Transverse colon (tissue), 4 donors: Measurements from ENCODE around the gene FANK1. TPM values are rescaled to one million over a fixed set of nuclear protein-coding genes. Genes with fewer than 3 reads are reported as not detected.

Experiments
- DNase-seq: peaks from one replicate; pipeline ENCODE4 v3.0.0-alpha.2; 2019
- H3K27ac ChIP-seq, 4 donors: fragments of 200-600 bp; sonication (generic); 2 replicates each; pipeline ENCODE4 v1.5.1; 2016 to 2018; ENCODE audit warnings: inconsistent platforms in 4 of 4
- H3K27me3 ChIP-seq: fragments of 200-600 bp; sonication (generic); 2 replicates; pipeline ENCODE4 v1.5.1; 2017; ENCODE audit warnings: inconsistent platforms
- H3K36me3 ChIP-seq, 4 donors: fragments of 200-600 bp; sonication (generic); 2 replicates each; pipeline ENCODE4 v1.5.1; 2017 to 2019; ENCODE audit warnings: inconsistent platforms in 4 of 4
- H3K4me1 ChIP-seq, 4 donors: fragments of 200-600 bp; sonication (generic); 2 replicates each; pipeline ENCODE4 v1.5.1; 2017 to 2020; ENCODE audit warnings: inconsistent platforms in 4 of 4
- H3K4me3 ChIP-seq, 4 donors: fragments of 200-600 bp; sonication (generic); 1 replicate in 1 of 4; 2 replicates in 3 of 4; pipeline versions ENCODE4 v1.5.1 to v1.6.1; 2017 to 2019; ENCODE audit warnings: inconsistent platforms in 4 of 4
- H3K9me3 ChIP-seq, 2 donors: fragments of 200-600 bp; sonication (generic); 2 replicates each; pipeline ENCODE4 v1.5.1; 2017 to 2019; ENCODE audit warnings: inconsistent platforms in 2 of 2
- CTCF ChIP-seq, 5 experiments: fragments of 200-600 bp in 3 of 5; fragments of 450-650 bp in 2 of 5; sonication (generic) in 3 of 5; IDR thresholded peaks; 1 replicate in 2 of 5; 2 replicates in 3 of 5; pipeline ENCODE4 v1.5.1; 2016 to 2017; ENCODE audit warnings: antibody characterized with exemption in 5 of 5, inconsistent platforms in 3 of 5, mild to moderate bottlenecking in 2 of 5, moderate library complexity in 1 of 5
- EP300 ChIP-seq: sonication (generic); formaldehyde crosslinking; IDR thresholded peaks from one replicate; pipeline ENCODE4 v1.6.1; 2017; ENCODE audit warnings: antibody characterized with exemption, low read depth
- POLR2A ChIP-seq: fragments of 450-650 bp; IDR thresholded peaks from one replicate; pipeline ENCODE4 v1.6.1; 2016; ENCODE audit warnings: antibody characterized with exemption, mild to moderate bottlenecking, moderate library complexity
- POLR2AphosphoS5 ChIP-seq, 3 donors: sonication (generic); formaldehyde crosslinking; IDR thresholded peaks; one replicate each; pipeline ENCODE4 v1.6.1; 2016; ENCODE audit warnings: antibody characterized with exemption in 3 of 3
- WGBS, 2 donors: methylation state at CpG; one replicate each; pipeline ENCODE4 v1.1.5; 2018; ENCODE audit warnings: low coverage in 1 of 2; 5-methylcytosine and 5-hydroxymethylcytosine counted together
- in situ Hi-C, 4 donors: fragments of 200-750 bp; cut with MboI; loops; one replicate each; pipeline versions ENCODE4 v1.15.0 to v1.15.1; 2017; ENCODE audit warnings: low sequenced_read_pairs in 3 of 4, low pct_ligation_motif_present in 1 of 4, low pct_unique_long_range_greater_than_20kb in 1 of 4
- intact Hi-C: fragments of 100-400 bp; cut with DNase I; formaldehyde crosslinking; loops from one replicate; pipeline ENCODE4 v1.15.1; 2023; ENCODE audit warnings: low total_unique reads
- total RNA-seq, 4 donors: library from RNA; depleted of rRNA; stranded (reverse); fragments of >200 nt; gene quantifications; one replicate each; pipeline ENCODE4 v1.1.0, GENCODE V29; 2016

FANK1 gene
- total RNA-seq, 4 donors from 2014 or later, result 3.4 to 7.5 (median 5.7) TPM

- WGBS, 2 donors, result 94% methylated on average over 7 to 9 of the region's 9 CpGs
- no peaks in the 10 kb centered on the region for H3K27me3 ChIP-seq
- no peaks in the 10 kb centered on the region for H3K4me1 ChIP-seq
- TF ChIP-seq CTCF (IDR thresholded peaks at IDR 0.05) (no peak), EP300 (no peak), POLR2AphosphoS5 (IDR thresholded peaks at IDR 0.05) (no peak), POLR2A (no peak)
- no peak overlapping the region for H3K27ac ChIP-seq
- DNase-seq, result no peak
- in situ Hi-C loops, result no loop called here
- H3K9me3 ChIP-seq, result peaks cover 13 to 23% of the 10 kb centered on the region in 2 donors
- no peak overlapping the region for H3K4me3 ChIP-seq
- intact Hi-C loops, result no loop called here
- H3K36me3 ChIP-seq, result no peaks in the 10 kb centered on the region
Observed at GRCh38 chr10:125953778-125954385, 57.5 kb downstream of the FANK1 start.

- no peaks in the 10 kb centered on the region for H3K36me3 ChIP-seq
- H3K4me3 ChIP-seq, result no peak overlapping the region
- peaks cover 13 to 23% of the 10 kb centered on the region in 2 donors for H3K9me3 ChIP-seq
- H3K27ac ChIP-seq, result no peak overlapping the region
- DNase-seq, result no peak
- no peaks in the 10 kb centered on the region for H3K27me3 ChIP-seq
- no peak for TF ChIP-seq POLR2AphosphoS5 (IDR thresholded peaks at IDR 0.05)
- no peak for TF ChIP-seq POLR2A
- no peak for TF ChIP-seq CTCF (IDR thresholded peaks at IDR 0.05)
- TF ChIP-seq EP300, result no peak
- intact Hi-C loops (no loop called here), in situ Hi-C loops (no loop called here)
- 59 to 77% methylated on average over 3 of the region's 3 CpGs for WGBS, 2 donors
- H3K4me1 ChIP-seq, result no peaks in the 10 kb centered on the region
Observed at GRCh38 chr10:125955766-125956165, 59.4 kb downstream of the FANK1 start.

GRCh38 chr10:125961743-125962142 is 65.4 kb downstream of the FANK1 start:
- WGBS, 2 donors, result 60 to 73% methylated on average over 1 of the region's 1 CpG
- no peak overlapping the region for H3K4me3 ChIP-seq
- in situ Hi-C loops (no loop called here), intact Hi-C loops (no loop called here)
- no peak for DNase-seq
- H3K36me3 ChIP-seq, result no peaks in the 10 kb centered on the region
- H3K4me1 ChIP-seq, result no peaks in the 10 kb centered on the region
- no peaks in the 10 kb centered on the region for H3K9me3 ChIP-seq
- TF ChIP-seq CTCF (IDR thresholded peaks at IDR 0.05), result no peak
- TF ChIP-seq POLR2A, result no peak
- no peak for TF ChIP-seq POLR2AphosphoS5 (IDR thresholded peaks at IDR 0.05)
- TF ChIP-seq EP300, result no peak
- H3K27ac ChIP-seq, result no peak overlapping the region
- no peaks in the 10 kb centered on the region for H3K27me3 ChIP-seq

- in situ Hi-C loops, result no loop called here
- DNase-seq, result no peak
- Histone ChIP-seq H3K4me1 (no peaks in the 10 kb centered on the region), H3K4me3 (no peak overlapping the region), H3K27ac (no peak overlapping the region), H3K36me3 (no peaks in the 10 kb centered on the region), H3K27me3 (no peaks in the 10 kb centered on the region), H3K9me3 (no peaks in the 10 kb centered on the region)
- WGBS, 2 donors, result 86 to 89% methylated on average over 3 of the region's 3 CpGs
- intact Hi-C loops, result no loop called here
- TF ChIP-seq POLR2A (no peak), POLR2AphosphoS5 (IDR thresholded peaks at IDR 0.05) (no peak), EP300 (no peak), CTCF (IDR thresholded peaks at IDR 0.05) (no peak)
Observed at GRCh38 chr10:125962200-125962599, 65.8 kb downstream of the FANK1 start.
